Activated naive CD8-positive, alpha-beta T cell treated with anti-CD3 and anti-CD28 coated beads, Interleukin-2, amount 10 ng/mL, durations not matched to agents 7 days and 5 days (primary cell): ENCODE data around the gene GRPEL1. TPM values are rescaled to one million over a fixed set of nuclear protein-coding genes. Genes with fewer than 3 reads are reported as not detected.

Source experiments
- ATAC-seq: fragments of 150-1000 bp; cut with Tn5 transposase; one replicate; pipeline ENCODE4 v1.10.0; 2021; ENCODE audit warnings: low read depth, moderate library complexity
- POLR2A ChIA-PET: fragments of 350-600 bp; sonication (Branson Sonifier 250); formaldehyde crosslinking; loops from one replicate; lab custom pipeline; 2021; ENCODE audit warnings: antibody characterized with exemption; lab: Charles Lee
- DNase-seq: peaks from one replicate; pipeline ENCODE4 v3.0.0; 2021
- H3K27ac Mint-ChIP-seq: one replicate; pipeline ENCODE4 v1.8.0; 2022; ENCODE audit warnings: mild to moderate bottlenecking, mixed read lengths
- H3K27me3 Mint-ChIP-seq: one replicate; pipeline ENCODE4 v1.8.0; 2022; ENCODE audit warnings: mild to moderate bottlenecking, moderate library complexity, mixed read lengths
- H3K36me3 Mint-ChIP-seq: one replicate; pipeline ENCODE4 v1.8.0; 2021; ENCODE audit warnings: mild to moderate bottlenecking, mixed read lengths
- H3K4me1 Mint-ChIP-seq: one replicate; pipeline ENCODE4 v1.8.0; 2021; ENCODE audit warnings: mixed read lengths
- H3K4me3 Mint-ChIP-seq: one replicate; pipeline ENCODE4 v1.8.0; 2022; ENCODE audit warnings: mild to moderate bottlenecking, moderate library complexity, mixed read lengths
- H3K9me3 Mint-ChIP-seq: one replicate; pipeline ENCODE4 v1.8.0; 2021; ENCODE audit warnings: mixed read lengths
- total RNA-seq, 2 experiments: library from RNA; stranded (reverse); gene quantifications; one replicate each; pipeline ENCODE4 v1.2.3, GENCODE V29; 2021

The GRPEL1 gene
- total RNA-seq, 2 experiments from 2014 or later = 36.3 to 37.9 TPM

- H3K4me3 Mint-ChIP-seq = no peak overlapping the region
- DNase-seq (no peak), ATAC-seq (no peak)
- peaks cover 2% of the 10 kb centered on the region for H3K27me3 Mint-ChIP-seq
- H3K27ac Mint-ChIP-seq = no peak overlapping the region
- H3K36me3 Mint-ChIP-seq = peaks cover 20% of the 10 kb centered on the region
- POLR2A ChIA-PET = no interaction called here
- H3K4me1 Mint-ChIP-seq = peaks cover 2% of the 10 kb centered on the region
- no peaks in the 10 kb centered on the region for H3K9me3 Mint-ChIP-seq
Observed at GRCh38 chr4:7030856-7031255, 37.0 kb downstream of the GRPEL1 start.

- peaks cover 2% of the 10 kb centered on the region for H3K4me1 Mint-ChIP-seq
- no peaks in the 10 kb centered on the region for H3K9me3 Mint-ChIP-seq
- DNase-seq = no peak
- no peak overlapping the region for H3K4me3 Mint-ChIP-seq
- no peak overlapping the region for H3K27ac Mint-ChIP-seq
- ATAC-seq = no peak
- POLR2A ChIA-PET = no interaction called here
- H3K36me3 Mint-ChIP-seq = peaks cover 20% of the 10 kb centered on the region
- peaks cover 2% of the 10 kb centered on the region for H3K27me3 Mint-ChIP-seq
Observed at GRCh38 chr4:7029921-7030320, 37.9 kb downstream of the GRPEL1 start.

- Mint-ChIP-seq H3K9me3 (no peaks in the 10 kb centered on the region), H3K27ac (no peak overlapping the region), H3K27me3 (peaks cover 2% of the 10 kb centered on the region), H3K4me3 (no peak overlapping the region), H3K4me1 (peaks cover 2% of the 10 kb centered on the region), H3K36me3 (peaks cover 20% of the 10 kb centered on the region)
- POLR2A ChIA-PET = no interaction called here
- ATAC-seq = no peak
- no peak for DNase-seq
Observed at GRCh38 chr4:7029212-7029611, 38.7 kb downstream of the GRPEL1 start.

GRCh38 chr4:7027913-7028312 is 40.0 kb downstream of the GRPEL1 start:
- no peak for DNase-seq
- Mint-ChIP-seq H3K4me1 (peaks cover 2% of the 10 kb centered on the region), H3K36me3 (peaks cover 20% of the 10 kb centered on the region), H3K27ac (no peak overlapping the region), H3K4me3 (no peak overlapping the region), H3K9me3 (no peaks in the 10 kb centered on the region), H3K27me3 (no peaks in the 10 kb centered on the region)
- POLR2A ChIA-PET = no interaction called here
- ATAC-seq = no peak

- Mint-ChIP-seq H3K9me3 (no peaks in the 10 kb centered on the region), H3K36me3 (peaks cover 20% of the 10 kb centered on the region), H3K4me3 (no peak overlapping the region), H3K27ac (no peak overlapping the region), H3K27me3 (no peaks in the 10 kb centered on the region), H3K4me1 (peaks cover 2% of the 10 kb centered on the region)
- DNase-seq (no peak), ATAC-seq (no peak)
- POLR2A ChIA-PET = no interaction called here
Observed at GRCh38 chr4:7027284-7027683, 40.6 kb downstream of the GRPEL1 start.

- ATAC-seq (no peak), DNase-seq (no peak)
- H3K4me3 Mint-ChIP-seq = no peak overlapping the region
- H3K36me3 Mint-ChIP-seq = peaks cover 19% of the 10 kb centered on the region
- no peak overlapping the region for H3K27ac Mint-ChIP-seq
- no peaks in the 10 kb centered on the region for H3K27me3 Mint-ChIP-seq
- peaks cover 2% of the 10 kb centered on the region for H3K4me1 Mint-ChIP-seq
- H3K9me3 Mint-ChIP-seq = no peaks in the 10 kb centered on the region
- POLR2A ChIA-PET = interaction anchor here (0.6 kb wide), 1 partner anchor 41 kb away, joined by 3 read pairs; no protein-coding TSS in a partner anchor
Observed at GRCh38 chr4:7026107-7026506, 41.8 kb downstream of the GRPEL1 start.

GRCh38 chr4:7025040-7025602 is 42.7 kb downstream of the GRPEL1 start:
- H3K27ac Mint-ChIP-seq = no peak overlapping the region
- DNase-seq (no peak), ATAC-seq (no peak)
- no peak overlapping the region for H3K4me3 Mint-ChIP-seq
- H3K4me1 Mint-ChIP-seq = peaks cover 2% of the 10 kb centered on the region
- POLR2A ChIA-PET = no interaction called here
- H3K9me3 Mint-ChIP-seq = no peaks in the 10 kb centered on the region
- peaks cover 14% of the 10 kb centered on the region for H3K36me3 Mint-ChIP-seq
- no peaks in the 10 kb centered on the region for H3K27me3 Mint-ChIP-seq

GRCh38 chr4:7024336-7024890 is 43.5 kb downstream of the GRPEL1 start:
- H3K36me3 Mint-ChIP-seq = peaks cover 14% of the 10 kb centered on the region
- no peaks in the 10 kb centered on the region for H3K27me3 Mint-ChIP-seq
- POLR2A ChIA-PET = no interaction called here
- H3K9me3 Mint-ChIP-seq = no peaks in the 10 kb centered on the region
- no peak overlapping the region for H3K4me3 Mint-ChIP-seq
- H3K4me1 Mint-ChIP-seq = peaks cover 2% of the 10 kb centered on the region
- ATAC-seq (no peak), DNase-seq (no peak)
- no peak overlapping the region for H3K27ac Mint-ChIP-seq

- Mint-ChIP-seq H3K36me3 (peaks cover 14% of the 10 kb centered on the region), H3K9me3 (no peaks in the 10 kb centered on the region), H3K27ac (no peak overlapping the region), H3K4me1 (peaks cover 2% of the 10 kb centered on the region), H3K27me3 (no peaks in the 10 kb centered on the region), H3K4me3 (no peak overlapping the region)
- POLR2A ChIA-PET = no interaction called here
- ATAC-seq (no peak), DNase-seq (no peak)
Observed at GRCh38 chr4:7023901-7024300, 44.0 kb downstream of the GRPEL1 start.

- DNase-seq (no peak), ATAC-seq (no peak)
- H3K27me3 Mint-ChIP-seq = no peaks in the 10 kb centered on the region
- H3K4me3 Mint-ChIP-seq = no peak overlapping the region
- H3K9me3 Mint-ChIP-seq = no peaks in the 10 kb centered on the region
- POLR2A ChIA-PET = no interaction called here
- peaks cover 14% of the 10 kb centered on the region for H3K36me3 Mint-ChIP-seq
- H3K4me1 Mint-ChIP-seq = peaks cover 2% of the 10 kb centered on the region
- H3K27ac Mint-ChIP-seq = no peak overlapping the region
Observed at GRCh38 chr4:7023486-7023885, 44.4 kb downstream of the GRPEL1 start.

GRCh38 chr4:7021930-7022664 is 45.8 kb downstream of the GRPEL1 start:
- no peak for ATAC-seq
- no peaks in the 10 kb centered on the region for H3K4me1 Mint-ChIP-seq
- DNase-seq = no peak
- POLR2A ChIA-PET = no interaction called here
- H3K27me3 Mint-ChIP-seq = no peaks in the 10 kb centered on the region
- no peak overlapping the region for H3K27ac Mint-ChIP-seq
- H3K36me3 Mint-ChIP-seq = peaks cover 4% of the 10 kb centered on the region
- no peaks in the 10 kb centered on the region for H3K9me3 Mint-ChIP-seq
- no peak overlapping the region for H3K4me3 Mint-ChIP-seq

- H3K4me1 Mint-ChIP-seq = no peaks in the 10 kb centered on the region
- H3K4me3 Mint-ChIP-seq = no peak overlapping the region
- peaks cover 3% of the 10 kb centered on the region for H3K36me3 Mint-ChIP-seq
- H3K9me3 Mint-ChIP-seq = no peaks in the 10 kb centered on the region
- POLR2A ChIA-PET = no interaction called here
- DNase-seq = no peak
- no peak for ATAC-seq
- H3K27ac Mint-ChIP-seq = no peak overlapping the region
- no peaks in the 10 kb centered on the region for H3K27me3 Mint-ChIP-seq
Observed at GRCh38 chr4:7021355-7021754, 46.5 kb downstream of the GRPEL1 start.

- ATAC-seq (no peak), DNase-seq (no peak)
- no peaks in the 10 kb centered on the region for H3K27me3 Mint-ChIP-seq
- no peaks in the 10 kb centered on the region for H3K9me3 Mint-ChIP-seq
- no peaks in the 10 kb centered on the region for H3K4me1 Mint-ChIP-seq
- H3K27ac Mint-ChIP-seq = no peak overlapping the region
- POLR2A ChIA-PET = no interaction called here
- H3K4me3 Mint-ChIP-seq = no peak overlapping the region
- H3K36me3 Mint-ChIP-seq = no peaks in the 10 kb centered on the region
Observed at GRCh38 chr4:7020856-7021255, 47.0 kb downstream of the GRPEL1 start.

- peaks cover 2% of the 10 kb centered on the region for H3K4me1 Mint-ChIP-seq
- no peaks in the 10 kb centered on the region for H3K9me3 Mint-ChIP-seq
- ATAC-seq (no peak), DNase-seq (no peak)
- H3K4me3 Mint-ChIP-seq = no peak overlapping the region
- H3K27ac Mint-ChIP-seq = no peak overlapping the region
- H3K36me3 Mint-ChIP-seq = peaks cover under 1% of the 10 kb centered on the region
- H3K27me3 Mint-ChIP-seq = no peaks in the 10 kb centered on the region
- POLR2A ChIA-PET = no interaction called here
Observed at GRCh38 chr4:7020290-7020689, 47.6 kb downstream of the GRPEL1 start.
